HG03064 (cell line): ENCODE data around the gene VWA5B1.

ENCODE experiments used
- ATAC-seq: cut with Tn5 transposase; IDR thresholded peaks from one replicate; pipeline ENCODE4 v1.9.1; 2021; ENCODE audit warnings: low read depth; ENCODE audit not compliant: unreplicated experiment

VWA5B1 gene

GRCh38 chr1:20321573-20321972, 30.9 kb downstream of the VWA5B1 start:
- no peak for ATAC-seq

- no peak for ATAC-seq
These were observed 31.6 kb downstream of the VWA5B1 start for GRCh38 chr1:20322081-20322824.

DNA sequence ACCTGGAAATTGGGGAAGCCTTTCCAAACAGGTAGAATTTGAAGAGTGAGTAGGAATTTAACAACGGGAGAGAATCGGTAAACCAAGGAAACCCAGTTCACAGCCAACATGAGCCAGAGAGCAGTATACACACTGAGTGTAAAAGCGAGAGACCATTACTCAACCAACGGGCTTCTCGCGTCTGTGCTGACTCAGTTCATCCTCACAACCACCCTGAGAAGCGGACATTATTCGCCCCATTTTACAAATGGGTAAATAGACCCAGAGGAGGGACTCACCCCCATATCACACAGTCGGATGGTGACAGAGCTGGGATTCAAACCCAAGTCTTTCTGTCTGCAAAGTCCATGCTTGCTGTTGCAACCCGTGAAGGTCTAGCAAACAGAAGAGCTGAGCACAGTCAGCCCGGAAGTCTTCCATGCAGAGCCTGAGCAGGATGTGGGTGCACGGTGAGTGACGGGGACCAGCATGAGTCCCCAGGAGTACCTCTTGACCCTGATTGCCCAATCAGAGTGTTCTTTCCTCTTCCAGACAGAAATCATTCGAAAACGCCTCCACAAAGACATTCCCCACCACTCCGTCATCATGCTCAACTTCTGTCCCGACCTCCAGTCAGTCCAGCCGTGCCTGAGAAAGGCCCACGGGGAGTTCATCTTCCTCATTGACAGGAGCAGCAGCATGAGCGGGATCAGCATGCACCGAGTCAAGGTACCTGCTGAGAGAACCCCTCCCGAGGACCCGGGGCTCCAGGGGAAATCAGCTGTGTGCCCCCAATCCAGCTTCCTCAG, 32.3 kb downstream of the VWA5B1 start:
- no peak for ATAC-seq

- no peak for ATAC-seq
These were observed 32.9 kb downstream of the VWA5B1 start for GRCh38 chr1:20323613-20323920.

GRCh38 chr1:20324704-20325406, 34.2 kb downstream of the VWA5B1 start:
- no peak for ATAC-seq

- no peak for ATAC-seq
These were observed 34.8 kb downstream of the VWA5B1 start for GRCh38 chr1:20325407-20325843.

DNA sequence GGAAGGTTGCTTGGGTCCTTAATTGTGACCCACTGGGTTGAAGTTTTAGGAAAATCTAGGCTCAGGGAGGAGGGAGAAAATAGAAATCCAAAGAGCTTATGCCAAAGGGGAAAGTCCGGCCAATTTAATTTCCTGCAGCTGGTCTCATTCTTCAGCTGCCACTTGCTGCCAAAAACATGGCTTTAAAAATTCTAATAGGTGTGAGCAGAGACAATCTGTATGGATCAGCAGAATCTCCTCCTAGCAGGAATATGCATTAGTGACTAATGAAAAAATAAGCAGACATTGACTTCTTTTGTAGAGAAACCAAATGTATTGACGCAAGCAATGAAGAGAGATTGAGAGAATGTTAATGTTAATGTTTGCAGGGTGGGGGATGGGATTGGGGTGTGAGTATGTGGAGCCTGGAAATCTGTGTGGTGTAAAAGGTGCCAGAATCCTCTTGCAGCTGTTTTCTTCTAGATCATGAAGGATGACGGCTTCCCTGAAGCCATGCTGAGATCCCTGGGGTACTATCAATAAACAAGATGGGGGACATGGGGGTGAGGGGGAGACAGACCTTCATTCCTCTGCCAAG, 35.3 kb downstream of the VWA5B1 start:
- no peak for ATAC-seq

- no peak for ATAC-seq
These were observed 36.8 kb downstream of the VWA5B1 start for GRCh38 chr1:20327467-20327866.

DNA sequence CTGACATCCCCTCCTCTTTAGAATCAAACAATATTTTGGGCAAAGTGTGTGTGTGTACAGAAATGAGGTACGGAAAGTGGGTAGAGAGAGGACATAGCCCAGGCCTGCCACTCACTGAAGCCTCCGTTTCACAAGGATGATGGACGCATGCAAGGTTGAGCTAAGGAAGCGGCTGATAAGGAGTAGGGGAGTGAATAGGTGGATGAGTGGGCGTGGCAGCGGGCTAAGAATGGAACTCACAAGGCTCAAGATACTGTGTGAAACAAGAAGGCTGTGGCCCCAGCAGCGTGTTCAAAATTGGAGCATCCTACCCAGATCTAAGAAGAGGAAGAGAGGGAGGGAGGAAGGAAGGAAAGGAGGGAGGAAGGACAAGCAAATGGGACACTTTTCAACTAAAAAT, 37.5 kb downstream of the VWA5B1 start:
- ATAC-seq = no peak

- ATAC-seq = no peak
These were observed 39.3 kb downstream of the VWA5B1 start for GRCh38 chr1:20329793-20330542.

- no peak for ATAC-seq
These were observed 43.4 kb downstream of the VWA5B1 start for GRCh38 chr1:20334103-20334502.

GRCh38 chr1:20336105-20336605, 45.5 kb downstream of the VWA5B1 start:
- ATAC-seq = no peak

GRCh38 chr1:20337581-20337980, 46.9 kb downstream of the VWA5B1 start:
- no peak for ATAC-seq

DNA sequence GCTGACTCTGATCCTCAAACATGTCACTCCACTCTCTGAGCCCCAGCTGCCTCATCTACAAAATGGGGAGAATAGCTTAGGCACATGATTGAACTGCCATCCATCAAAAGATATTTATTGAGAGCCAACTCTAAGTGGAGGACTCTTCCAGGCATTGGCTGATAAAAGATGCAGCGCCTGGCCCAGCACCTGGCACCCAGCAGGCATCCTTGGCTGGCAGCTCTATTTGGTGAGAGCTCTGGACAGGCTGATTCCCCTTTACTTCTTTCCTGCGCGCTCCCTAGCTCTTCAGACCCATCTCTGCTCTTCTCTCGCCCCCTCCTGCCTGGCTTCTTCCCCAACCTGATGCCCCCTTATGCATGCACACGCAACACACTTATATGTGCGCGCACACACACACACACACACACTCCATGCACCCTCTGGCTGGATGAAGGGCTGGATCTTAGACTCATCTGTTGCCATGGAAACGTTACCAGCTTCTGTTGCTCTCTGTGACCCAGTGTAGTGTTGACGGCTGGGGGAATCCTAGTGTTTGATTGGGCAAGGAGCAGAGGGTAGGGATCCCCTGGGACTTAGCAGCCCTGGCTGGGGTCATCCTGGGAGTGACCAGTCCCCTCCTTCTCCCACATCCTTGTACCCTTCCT, 49.3 kb downstream of the VWA5B1 start:
- ATAC-seq = no peak

DNA sequence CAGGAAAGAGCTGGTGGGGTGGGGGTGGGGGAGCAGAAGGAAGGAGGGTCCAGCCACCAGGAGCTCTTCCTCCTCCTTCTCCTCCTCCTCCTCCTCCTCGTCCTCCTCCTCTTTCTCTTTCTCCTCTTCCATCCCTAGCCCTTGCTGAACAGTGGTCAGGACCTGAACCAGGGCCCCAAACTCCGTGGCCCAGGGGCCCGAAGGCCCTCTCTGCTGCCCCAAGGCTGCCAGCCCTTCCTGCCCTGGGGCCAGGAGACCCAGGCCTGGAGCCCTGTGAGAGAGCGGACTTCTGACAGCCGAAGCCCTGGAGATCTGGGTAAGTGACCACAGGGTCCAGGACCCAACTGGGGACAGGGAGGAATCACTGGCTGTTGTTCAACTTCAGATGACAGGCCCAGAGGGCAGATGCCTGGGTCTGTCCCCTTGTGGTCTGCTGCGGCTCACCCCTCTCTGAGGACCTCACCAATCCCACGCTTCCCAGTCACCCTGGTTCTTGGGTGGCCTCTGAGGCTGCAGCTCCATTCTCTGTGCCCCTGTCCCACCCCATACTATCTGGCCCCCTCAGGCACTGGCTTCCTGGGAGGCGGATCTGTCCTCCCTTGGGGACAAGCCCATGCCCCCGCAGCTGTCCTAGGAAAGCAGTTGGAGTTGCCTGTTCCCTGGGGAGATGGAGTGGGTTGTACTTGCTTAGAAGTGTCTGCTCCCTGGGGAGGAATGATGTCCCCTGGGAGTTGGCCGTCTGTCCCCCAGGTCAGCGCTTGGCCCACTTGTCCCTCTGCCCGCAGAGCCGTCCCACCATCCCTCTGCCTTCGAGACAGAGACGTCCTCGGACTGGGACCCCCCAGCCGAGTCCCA, 51.8 kb downstream of the VWA5B1 start:
- ATAC-seq = no peak

GRCh38 chr1:20343149-20343937, 52.7 kb downstream of the VWA5B1 start:
- ATAC-seq = no peak

GRCh38 chr1:20343938-20344302, 53.2 kb downstream of the VWA5B1 start:
- no peak for ATAC-seq

DNA sequence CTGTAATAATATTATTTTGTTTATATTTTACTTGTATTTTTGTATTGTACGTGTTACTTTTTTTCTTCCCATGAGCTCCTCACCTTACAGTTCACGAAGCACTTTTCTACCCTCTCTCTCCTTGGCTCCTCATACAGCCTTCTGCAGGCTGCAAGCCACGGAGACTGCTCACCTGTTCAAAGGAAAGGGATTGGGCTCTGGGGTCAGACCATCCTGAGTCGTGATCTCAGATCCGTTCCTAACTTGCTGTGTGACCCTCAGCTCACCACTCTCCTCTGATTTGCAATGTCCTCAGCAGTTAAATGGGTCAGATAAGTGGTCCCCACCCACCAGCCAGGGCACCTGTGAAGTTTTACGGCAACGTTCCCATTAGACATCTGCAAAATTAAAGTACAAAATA, 54.1 kb downstream of the VWA5B1 start:
- ATAC-seq = no peak
